PFSK-1 (cell line): ENCODE results near the gene ABHD12.

Experiments
- FOXP2 ChIP-seq: optimal IDR thresholded peaks from 2 replicates; pipeline ENCODE3; 2011; ENCODE audit warnings: borderline replicate concordance, control low read depth, inconsistent platforms; ENCODE audit not compliant: insufficient read depth; ENCODE audit errors: extremely low read length, extremely low read depth
- POLR2AphosphoS5 ChIP-seq: IDR thresholded peaks from 2 replicates; pipeline ENCODE4 v1.6.1; 2012; ENCODE audit warnings: low read depth, mild to moderate bottlenecking, control low read depth, low read length, moderate library complexity
- SIN3A ChIP-seq: IDR thresholded peaks from 2 replicates; pipeline ENCODE4 v1.6.1; 2012; ENCODE audit warnings: mild to moderate bottlenecking, low read length, moderate library complexity, borderline replicate concordance; ENCODE audit not compliant: insufficient read depth
- TAF1 ChIP-seq: IDR thresholded peaks from 2 replicates; pipeline ENCODE4 v1.6.1; 2012; ENCODE audit warnings: low read length, control low read depth, borderline replicate concordance; ENCODE audit not compliant: insufficient read depth
- TF ChIP-seq, protein P1 (sequence below), 2 experiments: IDR thresholded peaks; 2 replicates each; pipeline versions ENCODE4 v1.6.1 to v1.8.0; 2011 to 2012; ENCODE audit warnings: low read depth in 2 of 2, low read length in 2 of 2, control low read depth in 1 of 2, inconsistent platforms in 1 of 2, mild to moderate bottlenecking in 1 of 2, moderate library complexity in 1 of 2; ENCODE audit not compliant: insufficient read depth in 1 of 2

ABHD12 gene

GRCh38 chr20:25278636-25279361 lies 111.8 kb downstream of the ABHD12 start:
- TF ChIP-seq SIN3A (no peak), TAF1 (no peak), POLR2AphosphoS5 (no peak), FOXP2 (no peak)
- TF ChIP-seq, protein P1, sequence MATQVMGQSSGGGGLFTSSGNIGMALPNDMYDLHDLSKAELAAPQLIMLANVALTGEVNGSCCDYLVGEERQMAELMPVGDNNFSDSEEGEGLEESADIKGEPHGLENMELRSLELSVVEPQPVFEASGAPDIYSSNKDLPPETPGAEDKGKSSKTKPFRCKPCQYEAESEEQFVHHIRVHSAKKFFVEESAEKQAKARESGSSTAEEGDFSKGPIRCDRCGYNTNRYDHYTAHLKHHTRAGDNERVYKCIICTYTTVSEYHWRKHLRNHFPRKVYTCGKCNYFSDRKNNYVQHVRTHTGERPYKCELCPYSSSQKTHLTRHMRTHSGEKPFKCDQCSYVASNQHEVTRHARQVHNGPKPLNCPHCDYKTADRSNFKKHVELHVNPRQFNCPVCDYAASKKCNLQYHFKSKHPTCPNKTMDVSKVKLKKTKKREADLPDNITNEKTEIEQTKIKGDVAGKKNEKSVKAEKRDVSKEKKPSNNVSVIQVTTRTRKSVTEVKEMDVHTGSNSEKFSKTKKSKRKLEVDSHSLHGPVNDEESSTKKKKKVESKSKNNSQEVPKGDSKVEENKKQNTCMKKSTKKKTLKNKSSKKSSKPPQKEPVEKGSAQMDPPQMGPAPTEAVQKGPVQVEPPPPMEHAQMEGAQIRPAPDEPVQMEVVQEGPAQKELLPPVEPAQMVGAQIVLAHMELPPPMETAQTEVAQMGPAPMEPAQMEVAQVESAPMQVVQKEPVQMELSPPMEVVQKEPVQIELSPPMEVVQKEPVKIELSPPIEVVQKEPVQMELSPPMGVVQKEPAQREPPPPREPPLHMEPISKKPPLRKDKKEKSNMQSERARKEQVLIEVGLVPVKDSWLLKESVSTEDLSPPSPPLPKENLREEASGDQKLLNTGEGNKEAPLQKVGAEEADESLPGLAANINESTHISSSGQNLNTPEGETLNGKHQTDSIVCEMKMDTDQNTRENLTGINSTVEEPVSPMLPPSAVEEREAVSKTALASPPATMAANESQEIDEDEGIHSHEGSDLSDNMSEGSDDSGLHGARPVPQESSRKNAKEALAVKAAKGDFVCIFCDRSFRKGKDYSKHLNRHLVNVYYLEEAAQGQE (IDR thresholded peaks at IDR 0.05; ENCODE audit: insufficient read depth in 1 of 2, low read depth in 2 of 2, low read length in 2 of 2): no peak

DNA sequence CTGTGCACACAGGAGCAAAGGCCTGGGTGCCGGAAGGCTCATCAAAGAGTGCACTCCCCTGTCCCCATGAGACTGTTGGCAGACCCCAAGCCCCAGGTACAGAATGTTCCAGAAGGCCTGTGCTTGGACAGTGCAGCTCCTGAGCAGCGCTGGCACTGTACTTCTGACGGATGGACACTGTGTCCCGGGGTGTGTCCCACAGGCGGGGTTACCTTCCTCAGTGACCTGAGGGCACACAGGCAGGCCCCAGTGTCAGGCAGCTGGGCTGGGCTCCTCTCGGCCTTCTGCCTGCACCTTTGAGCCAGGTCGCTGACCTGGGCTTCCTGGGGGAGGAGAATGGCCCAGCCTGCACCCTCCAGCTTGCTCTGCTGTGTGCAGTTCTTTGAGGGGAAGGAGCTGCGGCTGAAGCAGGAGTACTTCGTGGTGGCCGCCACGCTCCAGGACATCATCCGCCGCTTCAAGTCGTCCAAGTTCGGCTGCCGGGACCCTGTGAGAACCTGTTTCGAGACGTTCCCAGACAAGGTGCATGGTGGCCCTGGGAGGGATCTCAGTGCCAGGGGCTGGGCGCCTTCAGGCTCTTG lies 112.6 kb downstream of the ABHD12 start:
- TF ChIP-seq POLR2AphosphoS5 (no peak), FOXP2 (no peak), SIN3A (no peak), TAF1 (no peak)
- TF ChIP-seq, protein P1 (IDR thresholded peaks at IDR 0.05; ENCODE audit: insufficient read depth in 1 of 2, low read depth in 2 of 2, low read length in 2 of 2): no peak

DNA sequence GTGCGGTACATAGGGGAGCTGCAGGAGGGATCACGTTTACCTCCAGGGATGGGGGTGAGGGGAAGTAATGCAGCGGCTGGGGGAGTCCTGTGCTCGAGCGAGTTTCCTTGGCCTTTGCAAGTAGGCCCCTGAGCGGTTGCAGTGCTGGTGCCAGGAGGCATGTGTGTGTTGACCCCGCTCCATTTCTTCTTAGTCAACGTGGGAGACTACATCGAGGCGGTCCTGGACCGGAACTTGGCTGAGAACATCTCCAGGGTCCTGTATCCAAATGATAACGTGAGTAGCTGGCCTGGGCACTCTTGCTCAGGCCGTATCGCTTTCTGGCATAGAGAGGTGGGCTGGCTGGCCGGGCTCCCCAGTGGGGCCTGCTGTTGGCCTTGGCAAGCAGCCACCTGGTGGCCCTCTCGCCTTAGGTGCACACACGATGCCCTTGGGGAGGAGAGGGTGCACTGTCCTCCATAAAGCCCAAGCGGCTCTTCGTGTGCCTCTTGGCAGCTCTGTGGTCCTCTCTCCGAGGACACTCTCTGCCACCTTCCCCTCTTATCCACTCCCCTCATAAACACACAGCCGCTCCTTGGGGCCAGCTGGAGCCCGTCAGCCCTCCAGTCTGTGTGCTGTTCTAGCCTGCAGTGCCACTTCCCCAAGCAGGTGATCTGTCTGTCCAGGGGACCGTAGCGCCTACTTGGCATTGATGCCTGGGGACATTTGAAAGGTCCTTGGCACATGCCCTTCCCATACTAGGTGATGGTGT lies 113.4 kb downstream of the ABHD12 start:
- TF ChIP-seq TAF1 (no peak), FOXP2 (no peak), SIN3A (no peak), POLR2AphosphoS5 (no peak)
- TF ChIP-seq, protein P1 (IDR thresholded peaks at IDR 0.05; ENCODE audit: insufficient read depth in 1 of 2, low read depth in 2 of 2, low read length in 2 of 2): no peak

GRCh38 chr20:25276533-25277050 lies 114.0 kb downstream of the ABHD12 start:
- TF ChIP-seq SIN3A: no peak
- no peak for TF ChIP-seq TAF1
- TF ChIP-seq POLR2AphosphoS5: no peak
- TF ChIP-seq, protein P1 (IDR thresholded peaks at IDR 0.05; ENCODE audit: insufficient read depth in 1 of 2, low read depth in 2 of 2, low read length in 2 of 2): no peak
- TF ChIP-seq FOXP2: no peak
